Large intestine (tissue), 3 donors: ENCODE data around the gene RAB22A. TPM values are rescaled to one million over a fixed set of nuclear protein-coding genes. Genes with fewer than 3 reads are reported as not detected.
A peak's percentile ranks its signal among the peaks of the same experiment; 100 is the strongest.

ENCODE experiments used
- DNase-seq, 2 donors: peaks; one replicate each; pipeline versions ENCODE4 v3.0.0 to v3.0.0-alpha.2; 2013
- H3K27ac ChIP-seq: one replicate; pipeline ENCODE4 v1.5.1; 2013; ENCODE audit warnings: low read length
- H3K27me3 ChIP-seq: 2 replicates; pipeline ENCODE4 v1.6.1; 2013; ENCODE audit warnings: low read length; ENCODE audit not compliant: control insufficient read depth, insufficient read depth
- H3K36me3 ChIP-seq: 2 replicates; pipeline ENCODE4 v1.6.1; 2013; ENCODE audit warnings: low read length; ENCODE audit not compliant: control insufficient read depth, insufficient read depth
- H3K4me1 ChIP-seq: one replicate; pipeline ENCODE4 v1.6.1; 2013; ENCODE audit warnings: low read length; ENCODE audit not compliant: control insufficient read depth, insufficient read depth
- H3K4me3 ChIP-seq: one replicate; pipeline ENCODE4 v1.5.1; 2013; ENCODE audit warnings: low read length
- H3K9me3 ChIP-seq: one replicate; pipeline ENCODE4 v1.6.1; 2013; ENCODE audit warnings: mild to moderate bottlenecking, low read depth, low read length, moderate library complexity; ENCODE audit not compliant: control insufficient read depth
- WGBS: methylation state at CpG from one replicate; pipeline ENCODE4 v1.1.5; 2013; ENCODE audit warnings: low lambda C conversion rate; ENCODE audit not compliant: insufficient coverage; 5-methylcytosine and 5-hydroxymethylcytosine counted together
- polyA plus RNA-seq: library from polyadenylated mRNA; unstranded; fragments of 120-200 nt; gene quantifications from one replicate; pipeline ENCODE4 v1.2.1, GENCODE V29; 2013

RAB22A gene
- polyA plus RNA-seq, 1 donor: 18.8 TPM

- H3K27ac ChIP-seq: no peak overlapping the region
- H3K36me3 ChIP-seq: peaks cover 25% of the 10 kb centered on the region
- no peaks in the 10 kb centered on the region for H3K9me3 ChIP-seq
- H3K4me1 ChIP-seq: no peaks in the 10 kb centered on the region
- DNase-seq: no peak
- WGBS: no CpG with 5 or more reads among the region's 2 CpGs
- H3K27me3 ChIP-seq: no peaks in the 10 kb centered on the region
- H3K4me3 ChIP-seq: no peak overlapping the region
Measured at GRCh38 chr20:58340853-58341252, 31.3 kb downstream of the RAB22A start.

- no peak overlapping the region for H3K27ac ChIP-seq
- DNase-seq: no peak
- no peaks in the 10 kb centered on the region for H3K27me3 ChIP-seq
- WGBS: 80% methylated on average over 1 of the region's 3 CpGs
- no peak overlapping the region for H3K4me3 ChIP-seq
- H3K4me1 ChIP-seq: no peaks in the 10 kb centered on the region
- no peaks in the 10 kb centered on the region for H3K9me3 ChIP-seq
- H3K36me3 ChIP-seq: peaks cover 38% of the 10 kb centered on the region
Measured at GRCh38 chr20:58342104-58342945, 32.8 kb downstream of the RAB22A start.

DNA sequence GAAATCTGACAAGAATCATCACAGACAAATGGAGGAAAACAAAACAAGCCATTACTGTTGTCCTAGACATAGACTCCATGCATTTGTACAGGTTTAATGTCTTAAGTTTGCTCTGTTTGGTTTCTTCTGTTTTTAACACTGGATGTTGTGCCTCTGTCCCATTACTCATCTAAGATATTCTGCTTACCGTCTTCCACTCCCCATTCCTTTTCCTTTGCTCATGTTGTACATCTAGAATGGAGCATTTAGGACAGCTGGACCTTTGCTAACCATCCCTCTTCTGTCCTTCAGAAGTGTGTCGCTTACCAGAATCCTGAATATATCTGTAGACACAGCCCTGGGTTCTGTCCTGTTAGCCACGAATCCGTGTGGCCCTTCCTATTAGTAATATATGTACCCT lies 35.2 kb downstream of the RAB22A start:
- 100% methylated on average over 1 of the region's 4 CpGs for WGBS
- DNase-seq: no peak
- Histone ChIP-seq H3K4me3 (no peak overlapping the region), H3K4me1 (no peaks in the 10 kb centered on the region), H3K27ac (no peak overlapping the region), H3K27me3 (no peaks in the 10 kb centered on the region), H3K9me3 (no peaks in the 10 kb centered on the region), H3K36me3 (peaks cover 47% of the 10 kb centered on the region)

DNA sequence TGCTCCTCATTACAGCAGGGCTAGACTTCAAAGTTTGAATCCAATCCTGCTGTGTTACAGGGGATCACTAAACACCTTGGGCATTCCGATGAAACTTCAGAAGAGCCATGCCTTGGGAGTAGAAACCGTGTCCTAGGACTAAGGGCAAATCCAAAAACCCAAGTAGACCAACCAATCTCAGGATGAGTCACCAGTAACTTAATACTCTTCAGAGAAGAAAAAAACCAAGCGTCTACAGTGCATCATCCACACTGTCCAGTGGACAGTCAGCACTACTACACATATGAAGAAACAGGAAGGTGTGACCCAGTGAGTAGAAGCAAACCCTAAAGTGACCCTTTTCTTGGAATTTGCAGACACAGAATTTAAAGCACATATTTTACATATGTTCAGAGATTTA lies 40.1 kb downstream of the RAB22A start:
- Histone ChIP-seq H3K27me3 (no peaks in the 10 kb centered on the region), H3K27ac (no peak overlapping the region), H3K4me3 (no peak overlapping the region), H3K36me3 (peaks cover 44% of the 10 kb centered on the region), H3K4me1 (no peaks in the 10 kb centered on the region), H3K9me3 (no peaks in the 10 kb centered on the region)
- DNase-seq: no peak
- 100% methylated on average over 1 of the region's 3 CpGs for WGBS

DNA sequence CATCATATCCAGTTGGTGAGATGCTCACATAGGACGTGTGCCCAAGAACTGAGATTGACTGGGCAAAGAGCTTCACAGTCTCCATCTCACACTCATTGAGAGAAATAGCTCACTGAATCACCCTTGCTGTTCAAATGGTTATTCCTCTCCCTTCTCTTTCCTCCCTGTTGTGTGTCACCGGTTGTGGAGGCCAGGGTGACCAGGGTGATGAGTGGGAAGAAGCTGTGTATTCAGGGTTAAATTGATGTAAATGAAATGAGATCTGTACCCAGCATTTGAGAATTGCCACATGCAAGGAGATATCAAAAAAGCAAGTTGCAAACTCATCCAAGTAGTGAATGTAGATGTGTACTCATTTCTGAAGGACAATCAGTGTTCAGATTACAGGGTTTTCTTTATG lies 43.0 kb downstream of the RAB22A start:
- Histone ChIP-seq H3K27ac (no peak overlapping the region), H3K27me3 (no peaks in the 10 kb centered on the region), H3K9me3 (no peaks in the 10 kb centered on the region), H3K4me3 (no peak overlapping the region), H3K4me1 (no peaks in the 10 kb centered on the region), H3K36me3 (peaks cover 42% of the 10 kb centered on the region)
- DNase-seq: no peak
- no CpG with 5 or more reads among the region's 2 CpGs for WGBS

- Histone ChIP-seq H3K27me3 (no peaks in the 10 kb centered on the region), H3K36me3 (peaks cover 47% of the 10 kb centered on the region), H3K4me1 (no peaks in the 10 kb centered on the region), H3K27ac (no peak overlapping the region), H3K4me3 (no peak overlapping the region), H3K9me3 (no peaks in the 10 kb centered on the region)
- WGBS: 88% methylated on average over 1 of the region's 8 CpGs
- no peak for DNase-seq
Measured at GRCh38 chr20:58359441-58359840, 49.9 kb downstream of the RAB22A start.

DNA sequence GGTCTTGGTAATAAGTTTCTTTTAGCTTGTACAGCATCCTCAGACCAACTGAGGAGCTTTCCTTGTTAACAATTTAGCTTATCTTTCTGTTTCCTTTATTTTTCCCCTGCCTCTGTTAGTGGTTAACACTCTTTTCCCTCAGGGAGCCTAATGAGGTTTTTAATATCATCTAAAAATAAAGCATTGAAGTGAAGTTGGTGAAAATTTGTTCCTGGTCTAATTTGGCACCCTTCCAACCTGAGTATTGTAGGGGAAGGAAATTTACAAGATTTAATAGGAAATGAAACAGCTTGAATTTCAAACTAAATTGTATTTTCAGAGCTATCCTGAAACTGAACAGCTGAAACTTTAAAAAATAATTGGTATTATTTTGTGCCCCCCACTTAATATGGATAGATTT lies 51.4 kb downstream of the RAB22A start:
- no peak for DNase-seq
- H3K4me1 ChIP-seq: no peaks in the 10 kb centered on the region
- H3K36me3 ChIP-seq: peaks cover 39% of the 10 kb centered on the region
- H3K4me3 ChIP-seq: no peak overlapping the region
- no peaks in the 10 kb centered on the region for H3K9me3 ChIP-seq
- H3K27me3 ChIP-seq: no peaks in the 10 kb centered on the region
- H3K27ac ChIP-seq: no peak overlapping the region

- no peaks in the 10 kb centered on the region for H3K4me1 ChIP-seq
- H3K4me3 ChIP-seq: no peak overlapping the region
- H3K27ac ChIP-seq: no peak overlapping the region
- H3K9me3 ChIP-seq: no peaks in the 10 kb centered on the region
- H3K36me3 ChIP-seq: peaks cover 38% of the 10 kb centered on the region
- peak; percentile 44 to 69 for DNase-seq
- WGBS: 83% methylated on average over 1 of the region's 9 CpGs
- no peaks in the 10 kb centered on the region for H3K27me3 ChIP-seq
Measured at GRCh38 chr20:58361481-58362205, 52.1 kb downstream of the RAB22A start.

- WGBS: no CpG with 5 or more reads among the region's 1 CpG
- H3K4me3 ChIP-seq: no peak overlapping the region
- H3K4me1 ChIP-seq: no peaks in the 10 kb centered on the region
- no peak overlapping the region for H3K27ac ChIP-seq
- DNase-seq: no peak
- H3K9me3 ChIP-seq: no peaks in the 10 kb centered on the region
- H3K27me3 ChIP-seq: no peaks in the 10 kb centered on the region
- peaks cover 36% of the 10 kb centered on the region for H3K36me3 ChIP-seq
Measured at GRCh38 chr20:58362206-58362516, 52.6 kb downstream of the RAB22A start.

DNA sequence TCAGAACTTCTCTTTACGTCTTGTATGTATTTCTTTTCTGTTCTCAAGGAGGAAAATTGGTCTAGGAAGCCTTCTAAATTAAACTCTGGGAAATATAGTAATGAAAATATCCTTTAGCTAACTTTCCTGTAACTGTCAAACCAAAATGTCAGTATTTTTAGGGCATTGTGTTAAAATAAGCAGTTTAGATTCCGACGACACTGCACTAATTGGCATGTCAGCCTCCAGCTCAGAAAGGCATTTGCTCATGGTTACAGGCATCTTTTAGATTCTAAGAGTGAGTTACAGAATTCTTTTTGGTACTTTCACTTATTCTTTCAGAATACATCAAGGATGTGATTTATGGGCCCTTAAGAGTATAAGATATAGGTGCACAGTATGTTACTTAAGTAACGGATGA lies 53.5 kb downstream of the RAB22A start:
- H3K36me3 ChIP-seq: peaks cover 35% of the 10 kb centered on the region
- no peak for DNase-seq
- no peak overlapping the region for H3K4me3 ChIP-seq
- H3K27me3 ChIP-seq: no peaks in the 10 kb centered on the region
- no peaks in the 10 kb centered on the region for H3K4me1 ChIP-seq
- H3K9me3 ChIP-seq: no peaks in the 10 kb centered on the region
- no peak overlapping the region for H3K27ac ChIP-seq
- WGBS: 93% methylated on average over 2 of the region's 4 CpGs

GRCh38 chr20:58366866-58367265 lies 57.4 kb downstream of the RAB22A start:
- DNase-seq: no peak
- 80% methylated on average over 1 of the region's 3 CpGs for WGBS
- no peaks in the 10 kb centered on the region for H3K9me3 ChIP-seq
- H3K4me1 ChIP-seq: no peaks in the 10 kb centered on the region
- no peaks in the 10 kb centered on the region for H3K27me3 ChIP-seq
- no peak overlapping the region for H3K27ac ChIP-seq
- H3K4me3 ChIP-seq: no peak overlapping the region
- H3K36me3 ChIP-seq: peaks cover 17% of the 10 kb centered on the region
